OCI-LY1 (cell line): ENCODE measurements around the gene ABCA13.

Source experiments
- H2AFZ ChIP-seq: fragments of 200-600 bp; sonication (generic), shearing (Covaris generic); 2 replicates; pipeline ENCODE4 v1.6.0; 2014; ENCODE audit warnings: antibody characterized with exemption, mild to moderate bottlenecking, low read length
- H3F3A ChIP-seq: fragments of 200-600 bp; sonication (generic), shearing (Covaris generic); 2 replicates; pipeline ENCODE4 v1.6.0; 2014; ENCODE audit warnings: mild to moderate bottlenecking, antibody characterized with exemption, low read length, moderate library complexity; ENCODE audit not compliant: insufficient read depth
- H3K27ac ChIP-seq: fragments of 200-600 bp; sonication (generic); 2 replicates; pipeline ENCODE4 v1.5.1; 2014; ENCODE audit warnings: low read length, mixed run types, mild to moderate bottlenecking, low read depth; ENCODE audit not compliant: poor library complexity, severe bottlenecking
- H3K27me3 ChIP-seq: fragments of 200-600 bp; sonication (generic); 2 replicates; pipeline ENCODE4 v1.6.0; 2014; ENCODE audit warnings: antibody characterized with exemption, mild to moderate bottlenecking, low read length, moderate library complexity; ENCODE audit not compliant: insufficient read depth
- H3K36me3 ChIP-seq: fragments of 200-600 bp; sonication (generic); 2 replicates; pipeline ENCODE4 v1.6.1; 2014; ENCODE audit warnings: mild to moderate bottlenecking, antibody characterized with exemption, low read length, moderate library complexity, mixed read lengths; ENCODE audit not compliant: insufficient read depth
- H3K4me1 ChIP-seq: fragments of 200-600 bp; sonication (generic); 2 replicates; pipeline ENCODE4 v1.5.1; 2014; ENCODE audit warnings: mild to moderate bottlenecking, low read length, moderate library complexity; ENCODE audit not compliant: insufficient read depth, severe bottlenecking
- H3K4me2 ChIP-seq: fragments of 200-600 bp; sonication (generic), shearing (Covaris generic); 2 replicates; pipeline ENCODE4 v1.6.1; 2014; ENCODE audit warnings: low read length
- H3K4me3 ChIP-seq: fragments of 200-600 bp; sonication (generic); 2 replicates; pipeline ENCODE4 v1.5.1; 2014; ENCODE audit warnings: low read length, low read depth, mild to moderate bottlenecking, mixed read lengths; ENCODE audit not compliant: poor library complexity, severe bottlenecking
- H3K79me2 ChIP-seq: fragments of 200-600 bp; shearing (Covaris generic); 2 replicates; pipeline ENCODE4 v1.6.1; 2016; ENCODE audit warnings: mixed run types, low read length, mixed read lengths; ENCODE audit not compliant: insufficient read depth
- H3K9ac ChIP-seq: fragments of 200-600 bp; sonication (generic), shearing (Covaris generic); 2 replicates; pipeline ENCODE4 v1.6.1; 2014; ENCODE audit warnings: mild to moderate bottlenecking, low read length, mixed read lengths
- H3K9me2 ChIP-seq: fragments of 200-600 bp; sonication (generic), shearing (Covaris generic); 2 replicates; pipeline ENCODE4 v1.6.1; 2014; ENCODE audit warnings: low read depth, mild to moderate bottlenecking, low read length, mixed read lengths
- H3K9me3 ChIP-seq: fragments of 200-600 bp; shearing (Covaris generic); 2 replicates; pipeline ENCODE4 v1.6.1; 2014; ENCODE audit warnings: low read length, mixed read lengths
- H4K20me1 ChIP-seq: fragments of 200-600 bp; sonication (generic), shearing (Covaris generic); 2 replicates; pipeline ENCODE4 v1.6.0; 2016; ENCODE audit warnings: mild to moderate bottlenecking, low read length; ENCODE audit not compliant: insufficient read depth
- CTCF ChIP-seq: fragments of 200-600 bp; sonication (generic), shearing (Covaris generic); IDR thresholded peaks from 2 replicates; pipeline ENCODE4 v1.5.1; 2017; ENCODE audit warnings: mild to moderate bottlenecking, antibody characterized with exemption, low read length, moderate library complexity, mixed read lengths
- EZH2 ChIP-seq: fragments of 200-600 bp; sonication (generic), shearing (Covaris generic); IDR thresholded peaks from 2 replicates; pipeline ENCODE4 v1.8.0; 2017; ENCODE audit warnings: borderline replicate concordance, mixed run types, mild to moderate bottlenecking, antibody characterized with exemption, low read length, moderate library complexity, mixed read lengths

Gene ABCA13

GRCh38 chr7:48360574-48360973 is 189.3 kb downstream of the ABCA13 start:
- no peak overlapping the region for H2AFZ ChIP-seq
- H3K9ac ChIP-seq = no peak overlapping the region
- H3K4me3 ChIP-seq = no peak overlapping the region
- H3K4me1 ChIP-seq = no peaks in the 10 kb centered on the region
- no peaks in the 10 kb centered on the region for H3K79me2 ChIP-seq
- TF ChIP-seq CTCF = no peak
- no peak for TF ChIP-seq EZH2
- no peak overlapping the region for H3K27ac ChIP-seq
- no peaks in the 10 kb centered on the region for H3K9me3 ChIP-seq
- no peaks in the 10 kb centered on the region for H3K27me3 ChIP-seq
- no peak overlapping the region for H3K4me2 ChIP-seq
- H3K36me3 ChIP-seq = no peaks in the 10 kb centered on the region
- H3K9me2 ChIP-seq = no peaks in the 10 kb centered on the region
- H3F3A ChIP-seq = no peaks in the 10 kb centered on the region
- H4K20me1 ChIP-seq = no peaks in the 10 kb centered on the region

- Histone ChIP-seq H2AFZ (no peak overlapping the region), H3K4me3 (no peak overlapping the region), H4K20me1 (no peaks in the 10 kb centered on the region), H3K36me3 (no peaks in the 10 kb centered on the region), H3K9me3 (no peaks in the 10 kb centered on the region), H3K9me2 (no peaks in the 10 kb centered on the region), H3K4me1 (no peaks in the 10 kb centered on the region), H3F3A (no peaks in the 10 kb centered on the region), H3K79me2 (no peaks in the 10 kb centered on the region), H3K27me3 (no peaks in the 10 kb centered on the region), H3K4me2 (no peak overlapping the region), H3K27ac (no peak overlapping the region), H3K9ac (no peak overlapping the region)
- TF ChIP-seq CTCF (no peak), EZH2 (no peak)
These were observed 191.9 kb downstream of the ABCA13 start for GRCh38 chr7:48363174-48363573.

- Histone ChIP-seq H4K20me1 (no peaks in the 10 kb centered on the region), H3K4me1 (no peaks in the 10 kb centered on the region), H3K27me3 (no peaks in the 10 kb centered on the region), H3K36me3 (no peaks in the 10 kb centered on the region), H3K9me3 (no peaks in the 10 kb centered on the region), H3K9me2 (no peaks in the 10 kb centered on the region), H2AFZ (no peak overlapping the region), H3K79me2 (no peaks in the 10 kb centered on the region), H3K4me3 (no peak overlapping the region), H3K27ac (no peak overlapping the region), H3F3A (no peaks in the 10 kb centered on the region), H3K4me2 (no peak overlapping the region), H3K9ac (no peak overlapping the region)
- TF ChIP-seq EZH2 (no peak), CTCF (no peak)
These were observed 193.8 kb downstream of the ABCA13 start for GRCh38 chr7:48365010-48365409.
